WTC11 (cell line): ENCODE data around the gene FGF12. TPM values are rescaled to one million over a fixed set of nuclear protein-coding genes. Genes with fewer than 3 reads are reported as not detected.

Experiments
- ATAC-seq: fragments of 200-7000 bp; cut with Tn5 transposase; 2 replicates; pipeline ENCODE4 v1.10.0; 2021; ENCODE audit warnings: mild to moderate bottlenecking, moderate library complexity
- CTCF ChIA-PET: fragments of 300-600 bp; sonication (Branson Sonifier 250); formaldehyde crosslinking; loops from one replicate; lab custom pipeline; 2021; ENCODE audit warnings: antibody characterized with exemption; lab: Charles Lee
- POLR2A ChIA-PET: fragments of 350-600 bp; sonication (Branson Sonifier 250); formaldehyde crosslinking; loops from one replicate; lab custom pipeline; 2021; ENCODE audit warnings: antibody characterized with exemption; lab: Charles Lee
- DNase-seq: peaks from one replicate; pipeline ENCODE4 v3.0.0; 2021; ENCODE audit warnings: low spot score
- H3K27ac Mint-ChIP-seq: 2 replicates; pipeline ENCODE4 v1.8.0; 2021; ENCODE audit warnings: mixed read lengths
- H3K27me3 Mint-ChIP-seq: 2 replicates; pipeline ENCODE4 v1.8.0; 2021; ENCODE audit warnings: low read depth, mild to moderate bottlenecking, moderate library complexity, mixed read lengths
- H3K36me3 Mint-ChIP-seq: 2 replicates; pipeline ENCODE4 v1.8.0; 2021; ENCODE audit warnings: mixed read lengths
- H3K4me1 Mint-ChIP-seq: 2 replicates; pipeline ENCODE4 v1.8.0; 2022; ENCODE audit warnings: mixed read lengths
- H3K4me3 Mint-ChIP-seq: 2 replicates; pipeline ENCODE4 v1.8.0; 2021; ENCODE audit warnings: mild to moderate bottlenecking, moderate library complexity, mixed read lengths
- H3K9me3 Mint-ChIP-seq: 2 replicates; pipeline ENCODE4 v1.8.0; 2021; ENCODE audit warnings: mixed read lengths
- FOXP1 ChIP-seq: sonication (generic); formaldehyde crosslinking; IDR thresholded peaks from 2 replicates; pipeline ENCODE4 v1.8.0; 2022; ENCODE audit warnings: missing genetic modification reagents, mild to moderate bottlenecking, moderate library complexity, borderline replicate concordance
- JAZF1 ChIP-seq: fragments of 250-450 bp; sonication (Bioruptor Pico); IDR thresholded peaks from 2 replicates; pipeline ENCODE4 v1.9.0; 2021; ENCODE audit warnings: moderate library complexity, mild to moderate bottlenecking, inconsistent platforms
- KAT7 ChIP-seq: sonication (generic); formaldehyde crosslinking; IDR thresholded peaks from 2 replicates; pipeline ENCODE4 v1.8.1; 2023; ENCODE audit warnings: missing genetic modification reagents, mild to moderate bottlenecking, borderline replicate concordance
- NR1H2 ChIP-seq: sonication (generic); formaldehyde crosslinking; IDR thresholded peaks from 2 replicates; pipeline ENCODE4 v1.9.0; 2021; ENCODE audit warnings: mild to moderate bottlenecking, moderate library complexity, missing genetic modification reagents
- SMAD3 ChIP-seq: sonication (generic); formaldehyde crosslinking; IDR thresholded peaks from 2 replicates; pipeline ENCODE4 v1.8.0; 2022; ENCODE audit warnings: missing genetic modification reagents, mild to moderate bottlenecking, borderline replicate concordance
- SP1 ChIP-seq: sonication (generic); formaldehyde crosslinking; conservative IDR thresholded peaks from 2 replicates; pipeline ENCODE4 v1.8.1; 2022; ENCODE audit warnings: missing genetic modification reagents
- TCF7 ChIP-seq: sonication (generic); formaldehyde crosslinking; IDR thresholded peaks from 2 replicates; pipeline ENCODE4 v1.8.0; 2022; ENCODE audit warnings: mild to moderate bottlenecking, low read depth, missing genetic modification reagents, moderate library complexity
- TEAD1 ChIP-seq: sonication (generic); formaldehyde crosslinking; IDR thresholded peaks from 2 replicates; pipeline ENCODE4 v1.8.0; 2022; ENCODE audit warnings: mild to moderate bottlenecking, missing genetic modification reagents
- TP53 ChIP-seq: sonication (generic); formaldehyde crosslinking; IDR thresholded peaks from 2 replicates; pipeline ENCODE4 v1.8.1; 2023; ENCODE audit warnings: mild to moderate bottlenecking, missing genetic modification reagents
- ZNF121 ChIP-seq: sonication (generic); formaldehyde crosslinking; IDR thresholded peaks from 2 replicates; pipeline ENCODE4 v1.8.0; 2023; ENCODE audit warnings: missing genetic modification reagents
- ZNF396 ChIP-seq: fragments of 250-450 bp; sonication (Bioruptor Pico); IDR thresholded peaks from 2 replicates; pipeline ENCODE4 v1.8.0; 2021; ENCODE audit warnings: mild to moderate bottlenecking, moderate library complexity, borderline replicate concordance
- ZNF416 ChIP-seq: fragments of 250-450 bp; sonication (Bioruptor Pico); IDR thresholded peaks from 2 replicates; pipeline ENCODE4 v1.9.0; 2021; ENCODE audit warnings: mild to moderate bottlenecking, inconsistent platforms
- ZNF423 ChIP-seq: fragments of 250-450 bp; sonication (Bioruptor Pico); IDR thresholded peaks from 2 replicates; pipeline ENCODE4 v2.1.2; 2022; ENCODE audit warnings: mild to moderate bottlenecking, moderate library complexity
- total RNA-seq: library from RNA; stranded (reverse); gene quantifications from 3 replicates; pipeline ENCODE4 v1.2.3, GENCODE V29; 2021
- TF ChIP-seq, protein P1 (sequence below): fragments of 250-450 bp; sonication (Bioruptor Pico); IDR thresholded peaks from 2 replicates; pipeline ENCODE4 v2.1.2; 2022; ENCODE audit warnings: mild to moderate bottlenecking, moderate library complexity
- TF ChIP-seq, protein P2 (sequence below): sonication (generic); formaldehyde crosslinking; IDR thresholded peaks from 2 replicates; pipeline ENCODE4 v1.8.0; 2022; ENCODE audit warnings: mild to moderate bottlenecking, missing genetic modification reagents
- TF ChIP-seq, protein P3 (sequence below): sonication (generic); formaldehyde crosslinking; conservative IDR thresholded peaks from 2 replicates; pipeline ENCODE4 v1.8.1; 2022; ENCODE audit warnings: mild to moderate bottlenecking, missing genetic modification reagents
- TF ChIP-seq, protein P4 (sequence below): sonication (generic); formaldehyde crosslinking; IDR thresholded peaks from 2 replicates; pipeline ENCODE4 v1.8.1; 2022; ENCODE audit warnings: mild to moderate bottlenecking, moderate library complexity, missing genetic modification reagents
- TF ChIP-seq, protein P5 (sequence below): sonication (generic); formaldehyde crosslinking; IDR thresholded peaks from 2 replicates; pipeline ENCODE4 v1.8.0; 2022; ENCODE audit warnings: mild to moderate bottlenecking, missing genetic modification reagents
- TF ChIP-seq, protein P6 (sequence below): fragments of 250-450 bp; sonication (Bioruptor Pico); IDR thresholded peaks from 2 replicates; pipeline ENCODE4 v1.9.0; 2021; ENCODE audit warnings: mild to moderate bottlenecking, borderline replicate concordance
- TF ChIP-seq, protein P7 (sequence below): sonication (generic); formaldehyde crosslinking; IDR thresholded peaks from 2 replicates; pipeline ENCODE4 v1.8.0; 2022; ENCODE audit warnings: mild to moderate bottlenecking, missing genetic modification reagents

Gene FGF12
- total RNA-seq, 1 experiment from 2014 or later: 13.5 TPM

DNA sequence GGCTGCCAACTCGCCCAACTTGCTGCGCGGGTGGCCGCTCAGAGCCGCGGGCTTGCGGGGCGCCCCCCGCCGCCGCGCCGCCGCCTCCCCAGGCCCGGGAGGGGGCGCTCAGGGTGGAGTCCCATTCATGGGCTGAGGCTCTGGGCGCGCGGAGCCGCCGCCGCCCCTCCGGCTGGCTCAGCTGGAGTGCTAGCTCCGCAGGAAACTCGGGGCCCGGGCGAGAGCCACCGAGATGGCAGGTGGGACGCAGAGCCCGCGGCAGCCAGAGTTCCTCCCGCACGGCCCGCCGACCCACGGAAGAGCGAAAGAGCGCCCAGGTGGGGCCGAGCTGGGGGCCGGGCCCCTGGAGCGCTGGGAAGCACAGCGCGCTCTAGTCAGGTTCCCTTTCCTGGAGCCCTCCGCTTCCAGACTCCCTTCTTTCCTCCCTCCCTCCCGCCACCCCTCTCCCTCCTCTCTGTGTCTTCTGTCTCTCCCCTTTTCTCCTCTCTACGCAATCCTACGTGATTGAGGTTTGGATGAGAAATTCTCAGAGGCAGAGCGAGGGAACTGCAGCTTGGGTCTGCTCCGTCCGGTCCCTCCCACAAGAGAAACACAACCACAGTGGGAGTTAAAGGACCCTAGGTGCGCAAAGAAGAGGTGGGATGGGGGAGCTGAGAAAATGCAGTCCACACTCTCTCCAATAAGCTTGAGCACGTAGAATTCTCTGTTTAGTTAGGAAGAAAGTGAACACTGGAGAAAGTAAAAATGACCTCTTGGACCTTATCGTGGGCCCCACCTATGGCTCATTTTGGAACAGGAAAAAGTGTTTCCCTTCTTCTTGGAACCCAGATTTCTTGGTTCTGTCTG, 317.3 kb downstream of the FGF12 start:
- ChIA-PET POLR2A (no interaction called here), CTCF (interaction anchor here (0.9 to 3.9 kb wide), 7 partner anchors 10 to 277 kb away, joined by 3 to 22 read pairs (median 4); no protein-coding TSS in a partner anchor)
- H3K27ac Mint-ChIP-seq: no peak overlapping the region

DNA sequence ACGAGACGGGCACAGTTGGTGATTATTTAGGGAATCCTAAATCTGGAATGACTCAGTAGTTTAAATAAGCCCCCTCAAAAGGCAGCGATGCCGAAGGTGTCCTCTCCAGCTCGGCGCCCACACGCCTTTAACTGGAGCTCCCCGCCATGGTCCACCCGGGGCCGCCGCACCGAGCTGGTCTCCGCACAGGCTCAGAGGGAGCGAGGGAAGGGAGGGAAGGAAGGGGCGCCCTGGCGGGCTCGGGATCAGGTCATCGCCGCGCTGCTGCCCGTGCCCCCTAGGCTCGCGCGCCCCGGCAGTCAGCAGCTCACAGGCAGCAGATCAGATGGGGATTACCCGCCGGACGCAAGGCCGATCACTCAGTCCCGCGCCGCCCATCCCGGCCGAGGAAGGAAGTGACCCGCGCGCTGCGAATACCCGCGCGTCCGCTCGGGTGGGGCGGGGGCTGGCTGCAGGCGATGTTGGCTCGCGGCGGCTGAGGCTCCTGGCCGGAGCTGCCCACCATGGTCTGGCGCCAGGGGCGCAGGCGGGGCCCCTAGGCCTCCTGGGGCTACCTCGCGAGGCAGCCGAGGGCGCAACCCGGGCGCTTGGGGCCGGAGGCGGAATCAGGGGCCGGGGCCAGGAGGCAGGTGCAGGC, 318.0 kb downstream of the FGF12 start:
- H3K4me3 Mint-ChIP-seq: peak overlapping the region; percentile 93
- CTCF ChIA-PET: interaction anchor here (0.7 to 3.9 kb wide), 8 partner anchors 11 to 1034 kb away, joined by 3 to 22 read pairs (median 4); no protein-coding TSS in a partner anchor
- peak; percentile 52 for ATAC-seq
- POLR2A ChIA-PET: interaction anchor here (0.7 kb wide), 1 partner anchor 13 kb away, joined by 3 read pairs; no protein-coding TSS in a partner anchor
- H3K27ac Mint-ChIP-seq: no peak overlapping the region; the same call in 1 of the 2 replicates
- H3K4me1 Mint-ChIP-seq: peaks cover 56% of the 10 kb centered on the region
- DNase-seq: peak; percentile 65
- no peaks in the 10 kb centered on the region for H3K9me3 Mint-ChIP-seq
- H3K27me3 Mint-ChIP-seq: peaks cover 68% of the 10 kb centered on the region
- H3K36me3 Mint-ChIP-seq: no peaks in the 10 kb centered on the region; the same call in 1 of the 2 replicates
- TF ChIP-seq JAZF1 (CRISPR knock-in tag) (no peak), NR1H2 (CRISPR knock-in tag) (no peak), ZNF396 (CRISPR knock-in tag) (no peak), TP53 (CRISPR knock-in tag) (no peak), FOXP1 (CRISPR knock-in tag) (0 out of 2 replicates have a peak, but pooled peaks have one; percentile 21), SMAD3 (CRISPR knock-in tag) (no peak), ZNF416 (no peak), TEAD1 (no peak), TCF7 (CRISPR knock-in tag) (no peak), ZNF121 (CRISPR knock-in tag) (no peak)
- TF ChIP-seq, protein P1, sequence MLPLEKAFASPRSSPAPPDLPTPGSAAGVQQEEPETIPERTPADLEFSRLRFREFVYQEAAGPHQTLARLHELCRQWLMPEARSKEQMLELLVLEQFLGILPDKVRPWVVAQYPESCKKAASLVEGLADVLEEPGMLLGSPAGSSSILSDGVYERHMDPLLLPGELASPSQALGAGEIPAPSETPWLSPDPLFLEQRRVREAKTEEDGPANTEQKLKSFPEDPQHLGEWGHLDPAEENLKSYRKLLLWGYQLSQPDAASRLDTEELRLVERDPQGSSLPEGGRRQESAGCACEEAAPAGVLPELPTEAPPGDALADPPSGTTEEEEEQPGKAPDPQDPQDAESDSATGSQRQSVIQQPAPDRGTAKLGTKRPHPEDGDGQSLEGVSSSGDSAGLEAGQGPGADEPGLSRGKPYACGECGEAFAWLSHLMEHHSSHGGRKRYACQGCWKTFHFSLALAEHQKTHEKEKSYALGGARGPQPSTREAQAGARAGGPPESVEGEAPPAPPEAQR (CRISPR knock-in tag): no peak
- TF ChIP-seq, protein P2, sequence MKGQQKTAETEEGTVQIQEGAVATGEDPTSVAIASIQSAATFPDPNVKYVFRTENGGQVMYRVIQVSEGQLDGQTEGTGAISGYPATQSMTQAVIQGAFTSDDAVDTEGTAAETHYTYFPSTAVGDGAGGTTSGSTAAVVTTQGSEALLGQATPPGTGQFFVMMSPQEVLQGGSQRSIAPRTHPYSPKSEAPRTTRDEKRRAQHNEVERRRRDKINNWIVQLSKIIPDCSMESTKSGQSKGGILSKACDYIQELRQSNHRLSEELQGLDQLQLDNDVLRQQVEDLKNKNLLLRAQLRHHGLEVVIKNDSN (CRISPR knock-in tag): no peak
- TF ChIP-seq, protein P3, sequence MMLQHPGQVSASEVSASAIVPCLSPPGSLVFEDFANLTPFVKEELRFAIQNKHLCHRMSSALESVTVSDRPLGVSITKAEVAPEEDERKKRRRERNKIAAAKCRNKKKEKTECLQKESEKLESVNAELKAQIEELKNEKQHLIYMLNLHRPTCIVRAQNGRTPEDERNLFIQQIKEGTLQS: no peak
- TF ChIP-seq, protein P4, sequence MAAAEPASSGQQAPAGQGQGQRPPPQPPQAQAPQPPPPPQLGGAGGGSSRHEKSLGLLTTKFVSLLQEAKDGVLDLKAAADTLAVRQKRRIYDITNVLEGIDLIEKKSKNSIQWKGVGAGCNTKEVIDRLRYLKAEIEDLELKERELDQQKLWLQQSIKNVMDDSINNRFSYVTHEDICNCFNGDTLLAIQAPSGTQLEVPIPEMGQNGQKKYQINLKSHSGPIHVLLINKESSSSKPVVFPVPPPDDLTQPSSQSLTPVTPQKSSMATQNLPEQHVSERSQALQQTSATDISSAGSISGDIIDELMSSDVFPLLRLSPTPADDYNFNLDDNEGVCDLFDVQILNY: 0 out of 2 replicates have a peak, but pooled peaks have one; percentile 36
- TF ChIP-seq, protein P5, sequence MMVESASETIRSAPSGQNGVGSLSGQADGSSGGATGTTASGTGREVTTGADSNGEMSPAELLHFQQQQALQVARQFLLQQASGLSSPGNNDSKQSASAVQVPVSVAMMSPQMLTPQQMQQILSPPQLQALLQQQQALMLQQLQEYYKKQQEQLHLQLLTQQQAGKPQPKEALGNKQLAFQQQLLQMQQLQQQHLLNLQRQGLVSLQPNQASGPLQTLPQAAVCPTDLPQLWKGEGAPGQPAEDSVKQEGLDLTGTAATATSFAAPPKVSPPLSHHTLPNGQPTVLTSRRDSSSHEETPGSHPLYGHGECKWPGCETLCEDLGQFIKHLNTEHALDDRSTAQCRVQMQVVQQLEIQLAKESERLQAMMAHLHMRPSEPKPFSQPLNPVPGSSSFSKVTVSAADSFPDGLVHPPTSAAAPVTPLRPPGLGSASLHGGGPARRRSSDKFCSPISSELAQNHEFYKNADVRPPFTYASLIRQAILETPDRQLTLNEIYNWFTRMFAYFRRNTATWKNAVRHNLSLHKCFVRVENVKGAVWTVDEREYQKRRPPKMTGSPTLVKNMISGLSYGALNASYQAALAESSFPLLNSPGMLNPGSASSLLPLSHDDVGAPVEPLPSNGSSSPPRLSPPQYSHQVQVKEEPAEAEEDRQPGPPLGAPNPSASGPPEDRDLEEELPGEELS (CRISPR knock-in tag): peak; percentile 84; the same call in 1 of the 2 replicates
- TF ChIP-seq, protein P6, sequence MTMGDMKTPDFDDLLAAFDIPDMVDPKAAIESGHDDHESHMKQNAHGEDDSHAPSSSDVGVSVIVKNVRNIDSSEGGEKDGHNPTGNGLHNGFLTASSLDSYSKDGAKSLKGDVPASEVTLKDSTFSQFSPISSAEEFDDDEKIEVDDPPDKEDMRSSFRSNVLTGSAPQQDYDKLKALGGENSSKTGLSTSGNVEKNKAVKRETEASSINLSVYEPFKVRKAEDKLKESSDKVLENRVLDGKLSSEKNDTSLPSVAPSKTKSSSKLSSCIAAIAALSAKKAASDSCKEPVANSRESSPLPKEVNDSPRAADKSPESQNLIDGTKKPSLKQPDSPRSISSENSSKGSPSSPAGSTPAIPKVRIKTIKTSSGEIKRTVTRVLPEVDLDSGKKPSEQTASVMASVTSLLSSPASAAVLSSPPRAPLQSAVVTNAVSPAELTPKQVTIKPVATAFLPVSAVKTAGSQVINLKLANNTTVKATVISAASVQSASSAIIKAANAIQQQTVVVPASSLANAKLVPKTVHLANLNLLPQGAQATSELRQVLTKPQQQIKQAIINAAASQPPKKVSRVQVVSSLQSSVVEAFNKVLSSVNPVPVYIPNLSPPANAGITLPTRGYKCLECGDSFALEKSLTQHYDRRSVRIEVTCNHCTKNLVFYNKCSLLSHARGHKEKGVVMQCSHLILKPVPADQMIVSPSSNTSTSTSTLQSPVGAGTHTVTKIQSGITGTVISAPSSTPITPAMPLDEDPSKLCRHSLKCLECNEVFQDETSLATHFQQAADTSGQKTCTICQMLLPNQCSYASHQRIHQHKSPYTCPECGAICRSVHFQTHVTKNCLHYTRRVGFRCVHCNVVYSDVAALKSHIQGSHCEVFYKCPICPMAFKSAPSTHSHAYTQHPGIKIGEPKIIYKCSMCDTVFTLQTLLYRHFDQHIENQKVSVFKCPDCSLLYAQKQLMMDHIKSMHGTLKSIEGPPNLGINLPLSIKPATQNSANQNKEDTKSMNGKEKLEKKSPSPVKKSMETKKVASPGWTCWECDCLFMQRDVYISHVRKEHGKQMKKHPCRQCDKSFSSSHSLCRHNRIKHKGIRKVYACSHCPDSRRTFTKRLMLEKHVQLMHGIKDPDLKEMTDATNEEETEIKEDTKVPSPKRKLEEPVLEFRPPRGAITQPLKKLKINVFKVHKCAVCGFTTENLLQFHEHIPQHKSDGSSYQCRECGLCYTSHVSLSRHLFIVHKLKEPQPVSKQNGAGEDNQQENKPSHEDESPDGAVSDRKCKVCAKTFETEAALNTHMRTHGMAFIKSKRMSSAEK (CRISPR knock-in tag): no peak
- TF ChIP-seq, protein P7, sequence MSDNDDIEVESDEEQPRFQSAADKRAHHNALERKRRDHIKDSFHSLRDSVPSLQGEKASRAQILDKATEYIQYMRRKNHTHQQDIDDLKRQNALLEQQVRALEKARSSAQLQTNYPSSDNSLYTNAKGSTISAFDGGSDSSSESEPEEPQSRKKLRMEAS (CRISPR knock-in tag): no peak; the same call in 1 of the 2 replicates

More for the DNA sequence above, 317.3 kb downstream of the FGF12 start:
- peak overlapping the region; percentile 79 for H3K4me3 Mint-ChIP-seq
- no peaks in the 10 kb centered on the region; the same call in 1 of the 2 replicates for H3K36me3 Mint-ChIP-seq
- TF ChIP-seq KAT7 (CRISPR knock-in tag) (no peak), ZNF423 (CRISPR knock-in tag) (peak; percentile 66), SP1 (peak; percentile 62; the same call in 1 of the 2 replicates)
- TF ChIP-seq, protein P4: 0 out of 2 replicates have a peak, but pooled peaks have one; percentile 10
- ATAC-seq (peak; percentile 29), DNase-seq (peak; percentile 34)
- H3K4me1 Mint-ChIP-seq: peaks cover 64% of the 10 kb centered on the region
- H3K27me3 Mint-ChIP-seq: peaks cover 74% of the 10 kb centered on the region
- H3K9me3 Mint-ChIP-seq: no peaks in the 10 kb centered on the region
